HEK293 (cell line): Measurements from ENCODE around the gene ARHGAP10.

ENCODE experiments used
- CTCF ChIA-PET: fragments of 350-600 bp; formaldehyde crosslinking; extraction: SDS; loops from one replicate; lab custom pipeline; 2021; ENCODE audit warnings: antibody characterized with exemption; lab: Yijun Ruan, JAX
- POLR2A ChIA-PET: fragments of 300-600 bp; formaldehyde crosslinking; extraction: SDS; loops from one replicate; lab custom pipeline; 2020; ENCODE audit warnings: antibody characterized with exemption, inconsistent platforms; lab: Yijun Ruan, JAX
- H3K27ac ChIP-seq: fragments of 200-500 bp; sonication (Bioruptor generic); 2 replicates; pipeline ENCODE4 v1.5.1; 2014; ENCODE audit warnings: low read depth, low read length, control low read depth, inconsistent platforms; ENCODE audit errors: extremely low read depth
- H3K36me3 ChIP-seq, 2 experiments: fragments of 200-500 bp in 1 of 2; sonication (Bioruptor generic) in 1 of 2; 1 replicate in 1 of 2; 2 replicates in 1 of 2; pipeline ENCODE4 v1.5.1; 2014 to 2017; ENCODE audit warnings: inconsistent platforms in 2 of 2, low read length in 2 of 2; ENCODE audit not compliant: control insufficient read depth in 2 of 2, insufficient read depth in 1 of 2
- H3K4me1 ChIP-seq: fragments of 200-500 bp; sonication (Bioruptor generic); 2 replicates; pipeline ENCODE4 v1.5.1; 2014; ENCODE audit warnings: mild to moderate bottlenecking, low read length, inconsistent platforms; ENCODE audit not compliant: control insufficient read depth, insufficient read depth
- H3K4me3 ChIP-seq: 2 replicates; pipeline ENCODE4 v1.5.1; 2011; ENCODE audit warnings: low read depth, mild to moderate bottlenecking, control low read depth, low read length, moderate library complexity
- H3K9me3 ChIP-seq: fragments of 200-500 bp; sonication (Bioruptor generic); 2 replicates; pipeline ENCODE4 v1.5.1; 2014; ENCODE audit warnings: low read depth, low read length, inconsistent platforms; ENCODE audit not compliant: control insufficient read depth, insufficient read depth
- AEBP2 ChIP-seq: fragments of 450-650 bp; formaldehyde crosslinking; IDR thresholded peaks from 2 replicates; pipeline ENCODE4 v1.5.1; 2016; ENCODE audit warnings: missing biosample characterization, missing genetic modification characterization, borderline replicate concordance
- BCL11A ChIP-seq: fragments of 450-650 bp; formaldehyde crosslinking; IDR thresholded peaks from 2 replicates; pipeline ENCODE4 v1.5.1; 2016; ENCODE audit warnings: low read depth, missing biosample characterization, missing genetic modification characterization
- PBX3 ChIP-seq: sonication (generic); formaldehyde crosslinking; IDR thresholded peaks from 2 replicates; pipeline ENCODE4 v1.8.1; 2022; ENCODE audit warnings: mild to moderate bottlenecking, moderate library complexity, missing genetic modification reagents
- ZBTB48 ChIP-seq: fragments of 450-650 bp; formaldehyde crosslinking; IDR thresholded peaks from 2 replicates; pipeline ENCODE4 v1.5.1; 2016; ENCODE audit warnings: missing biosample characterization, missing genetic modification characterization
- ZBTB7A ChIP-seq: fragments of 450-650 bp; formaldehyde crosslinking; IDR thresholded peaks from 2 replicates; pipeline ENCODE4 v1.5.1; 2016; ENCODE audit warnings: low read depth, missing biosample characterization, missing genetic modification characterization
- ZNF140 ChIP-seq: fragments of 450-650 bp; formaldehyde crosslinking; IDR thresholded peaks from 2 replicates; pipeline ENCODE4 v1.5.1; 2016; ENCODE audit warnings: missing biosample characterization, missing genetic modification characterization
- ZNF280C ChIP-seq: fragments of 450-650 bp; formaldehyde crosslinking; IDR thresholded peaks from 2 replicates; pipeline ENCODE4 v1.5.1; 2016; ENCODE audit warnings: missing biosample characterization, missing genetic modification characterization
- ZNF37A ChIP-seq: fragments of 450-650 bp; IDR thresholded peaks from 2 replicates; pipeline ENCODE4 v1.5.1; 2018; ENCODE audit warnings: missing biosample characterization, missing genetic modification characterization
- ZNF518A ChIP-seq: fragments of 450-650 bp; formaldehyde crosslinking; conservative IDR thresholded peaks from 2 replicates; pipeline ENCODE4 v1.5.1; 2016; ENCODE audit warnings: low read depth, missing biosample characterization, missing genetic modification characterization
- ZNF558 ChIP-seq: fragments of 450-650 bp; formaldehyde crosslinking; IDR thresholded peaks from 2 replicates; pipeline ENCODE4 v1.5.1; 2016; ENCODE audit warnings: missing biosample characterization, missing genetic modification characterization
- ZNF585B ChIP-seq: fragments of 450-650 bp; formaldehyde crosslinking; IDR thresholded peaks from 2 replicates; pipeline ENCODE4 v1.5.1; 2016; ENCODE audit warnings: missing biosample characterization, missing genetic modification characterization
- ZNF610 ChIP-seq: fragments of 450-650 bp; formaldehyde crosslinking; IDR thresholded peaks from 2 replicates; pipeline ENCODE4 v1.5.1; 2016; ENCODE audit warnings: missing biosample characterization, missing genetic modification characterization, borderline replicate concordance
- ZNF645 ChIP-seq: fragments of 450-650 bp; formaldehyde crosslinking; IDR thresholded peaks from 2 replicates; pipeline ENCODE4; 2016; ENCODE audit warnings: missing biosample characterization, missing genetic modification characterization
- ZNF76 ChIP-seq: fragments of 450-650 bp; formaldehyde crosslinking; IDR thresholded peaks from 2 replicates; pipeline ENCODE4; 2016; ENCODE audit warnings: low read depth, missing biosample characterization, missing genetic modification characterization, borderline replicate concordance
- ZSCAN5A ChIP-seq: fragments of 450-650 bp; formaldehyde crosslinking; IDR thresholded peaks from 2 replicates; pipeline ENCODE4 v1.5.1; 2016; ENCODE audit warnings: missing biosample characterization, missing genetic modification characterization

Gene ARHGAP10

GRCh38 chr4:148076964-148077363, 345.1 kb downstream of the ARHGAP10 start:
- H3K9me3 ChIP-seq = no peaks in the 10 kb centered on the region; the same call in 1 of the 2 replicates
- no peak for TF ChIP-seq ZSCAN5A (tag by site-specific recombination)
- no peak for TF ChIP-seq ZNF37A (tag by site-specific recombination)
- no peak for TF ChIP-seq AEBP2
- no peak for TF ChIP-seq PBX3 (CRISPR knock-in tag)
- TF ChIP-seq ZBTB7A (tag by site-specific recombination) = no peak
- TF ChIP-seq ZNF280C (tag by site-specific recombination) = no peak
- TF ChIP-seq ZBTB48 (tag by site-specific recombination) = no peak
- no peak for TF ChIP-seq ZNF140 (tag by site-specific recombination)
- no peak for TF ChIP-seq BCL11A (tag by site-specific recombination)
- TF ChIP-seq ZNF585B (tag by site-specific recombination) = no peak
- peaks cover 0 to 24% of the 10 kb centered on the region in 2 experiments; a peak in 1 of 3 replicates for H3K36me3 ChIP-seq
- CTCF ChIA-PET = no interaction called here
- H3K4me1 ChIP-seq = no peaks in the 10 kb centered on the region
- no peak overlapping the region for H3K4me3 ChIP-seq
- POLR2A ChIA-PET = no interaction called here
- H3K27ac ChIP-seq = no peak overlapping the region

GRCh38 chr4:148077581-148077980, 345.7 kb downstream of the ARHGAP10 start:
- ChIA-PET CTCF (no interaction called here), POLR2A (no interaction called here)
- Histone ChIP-seq H3K27ac (no peak overlapping the region), H3K36me3 (peaks cover 0 to 24% of the 10 kb centered on the region in 2 experiments; a peak in 1 of 3 replicates), H3K4me1 (no peaks in the 10 kb centered on the region), H3K9me3 (no peaks in the 10 kb centered on the region; the same call in 1 of the 2 replicates), H3K4me3 (no peak overlapping the region)
- no peak for TF ChIP-seq ZNF558
- TF ChIP-seq ZNF610 (tag by site-specific recombination) = no peak
- TF ChIP-seq ZNF76 = no peak
- no peak for TF ChIP-seq ZNF645 (tag by site-specific recombination)
- TF ChIP-seq ZNF518A (tag by site-specific recombination) = no peak
